ENCODE data around the gene BTBD3.

Gene BTBD3

GRCh38 chr20:11970243-11970836 is 52.6 kb downstream of the BTBD3 start:
- DNase-seq (ENCODE audit: low read depth) = no peak

DNA sequence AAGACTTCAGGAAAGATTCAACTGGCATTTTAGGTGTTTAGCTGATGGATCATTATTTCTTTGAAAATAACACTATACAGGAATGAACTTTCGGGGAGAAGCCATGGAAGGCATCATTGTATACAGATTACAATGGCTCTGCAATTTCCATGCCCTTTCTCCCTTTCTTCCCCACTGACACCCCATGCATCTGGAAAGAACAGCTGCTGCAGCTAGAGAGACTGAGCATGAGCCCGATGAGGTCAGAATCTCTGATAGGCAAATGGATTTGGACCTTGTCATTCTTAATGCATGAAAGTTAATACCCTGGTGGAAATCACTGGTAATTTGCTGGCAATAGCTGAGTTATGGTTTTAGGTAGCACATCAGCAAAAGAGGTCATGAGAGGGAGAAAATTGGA is 54.8 kb downstream of the BTBD3 start:
- no peak for DNase-seq (ENCODE audit: low read depth)

Data from fibroblast of the conjunctiva (primary cell).